Measurements from ENCODE around the gene MYZAP. TPM values are rescaled to one million over a fixed set of nuclear protein-coding genes. Genes with fewer than 3 reads are reported as not detected.

MYZAP gene
- total RNA-seq, 1 donor, result under 0.01 TPM

- Histone ChIP-seq H3K4me1 (ENCODE audit: insufficient read depth, low read length) (peaks cover 5% of the 10 kb centered on the region), H4K20me1 (ENCODE audit: insufficient read depth, low read length) (no peaks in the 10 kb centered on the region), H3K36me3 (ENCODE audit: insufficient read depth, low read length) (no peaks in the 10 kb centered on the region), H3K27ac (ENCODE audit: low read depth, low read length) (no peak overlapping the region), H3K27me3 (ENCODE audit: insufficient read depth, low read length) (peaks cover 30% of the 10 kb centered on the region), H3K9me3 (ENCODE audit: low read depth, low read length) (no peaks in the 10 kb centered on the region), H2AFZ (ENCODE audit: low read length) (no peak overlapping the region), H3K79me2 (ENCODE audit: insufficient read depth, low read length) (no peaks in the 10 kb centered on the region), H3K4me2 (ENCODE audit: insufficient read depth, low read length) (no peak overlapping the region), H3K4me3 (ENCODE audit: insufficient read depth, low read length) (no peak overlapping the region)
- TF ChIP-seq CTCF (IDR thresholded peaks at IDR 0.05; ENCODE audit: extremely low read depth, low read depth, low read length), result no peak
- peak; percentile 35 for DNase-seq (ENCODE audit: insufficient read length, low spot score, missing footprints)
Measured at GRCh38 chr15:57566834-57567233, 24.9 kb upstream of the MYZAP start.

DNA sequence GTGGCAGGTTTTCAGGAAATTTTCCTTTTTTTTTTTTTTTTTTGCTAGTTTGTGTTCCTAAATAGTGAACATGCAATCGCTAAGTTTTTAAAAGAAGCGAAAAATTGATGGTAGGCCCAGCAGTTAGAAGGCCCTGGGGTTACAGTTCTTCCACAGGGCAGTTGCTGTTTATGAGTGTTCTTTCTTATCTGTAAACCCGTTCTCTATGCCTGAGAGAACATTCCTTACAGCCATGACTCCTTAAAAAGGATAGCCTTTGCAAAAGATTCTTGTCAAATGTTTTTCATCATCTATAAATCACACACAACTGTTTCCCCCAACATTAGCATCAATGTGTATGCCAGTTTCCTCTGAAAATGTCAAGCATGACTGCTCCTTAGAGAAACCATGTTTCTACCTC, 23.8 kb upstream of the MYZAP start:
- Histone ChIP-seq H3K4me1 (ENCODE audit: insufficient read depth, low read length) (peaks cover 5% of the 10 kb centered on the region), H3K79me2 (ENCODE audit: insufficient read depth, low read length) (no peaks in the 10 kb centered on the region), H3K4me2 (ENCODE audit: insufficient read depth, low read length) (no peak overlapping the region), H2AFZ (ENCODE audit: low read length) (no peak overlapping the region), H3K9me3 (ENCODE audit: low read depth, low read length) (no peaks in the 10 kb centered on the region), H3K27ac (ENCODE audit: low read depth, low read length) (no peak overlapping the region), H4K20me1 (ENCODE audit: insufficient read depth, low read length) (no peaks in the 10 kb centered on the region), H3K36me3 (ENCODE audit: insufficient read depth, low read length) (no peaks in the 10 kb centered on the region), H3K27me3 (ENCODE audit: insufficient read depth, low read length) (peaks cover 30% of the 10 kb centered on the region), H3K4me3 (ENCODE audit: insufficient read depth, low read length) (no peak overlapping the region)
- no peak for TF ChIP-seq CTCF (IDR thresholded peaks at IDR 0.05; ENCODE audit: extremely low read depth, low read depth, low read length)
- no peak for DNase-seq (ENCODE audit: insufficient read length, low spot score, missing footprints)

- Histone ChIP-seq H3K9me3 (ENCODE audit: low read depth, low read length) (no peaks in the 10 kb centered on the region), H3K4me3 (ENCODE audit: insufficient read depth, low read length) (no peak overlapping the region), H3K4me2 (ENCODE audit: insufficient read depth, low read length) (no peak overlapping the region), H2AFZ (ENCODE audit: low read length) (no peak overlapping the region), H3K4me1 (ENCODE audit: insufficient read depth, low read length) (peaks cover 5% of the 10 kb centered on the region), H4K20me1 (ENCODE audit: insufficient read depth, low read length) (no peaks in the 10 kb centered on the region), H3K36me3 (ENCODE audit: insufficient read depth, low read length) (no peaks in the 10 kb centered on the region), H3K27ac (ENCODE audit: low read depth, low read length) (no peak overlapping the region), H3K27me3 (ENCODE audit: insufficient read depth, low read length) (peaks cover 27% of the 10 kb centered on the region), H3K79me2 (ENCODE audit: insufficient read depth, low read length) (no peaks in the 10 kb centered on the region)
- no peak for TF ChIP-seq CTCF (IDR thresholded peaks at IDR 0.05; ENCODE audit: extremely low read depth, low read depth, low read length)
- no peak for DNase-seq (ENCODE audit: insufficient read length, low spot score, missing footprints)
Measured at GRCh38 chr15:57568299-57568698, 23.4 kb upstream of the MYZAP start.

GRCh38 chr15:57570340-57570739, 21.4 kb upstream of the MYZAP start:
- no peak overlapping the region for H3K4me3 ChIP-seq (ENCODE audit: insufficient read depth, low read length)
- no peak overlapping the region for H3K27ac ChIP-seq (ENCODE audit: low read depth, low read length)
- no peak for DNase-seq (ENCODE audit: insufficient read length, low spot score, missing footprints)
- H3K79me2 ChIP-seq (ENCODE audit: insufficient read depth, low read length), result no peaks in the 10 kb centered on the region
- peaks cover 17% of the 10 kb centered on the region for H3K27me3 ChIP-seq (ENCODE audit: insufficient read depth, low read length)
- H2AFZ ChIP-seq (ENCODE audit: low read length), result no peak overlapping the region
- TF ChIP-seq CTCF (IDR thresholded peaks at IDR 0.05; ENCODE audit: extremely low read depth, low read depth, low read length), result no peak
- H3K4me2 ChIP-seq (ENCODE audit: insufficient read depth, low read length), result no peak overlapping the region
- H3K9me3 ChIP-seq (ENCODE audit: low read depth, low read length), result no peaks in the 10 kb centered on the region
- no peaks in the 10 kb centered on the region for H3K36me3 ChIP-seq (ENCODE audit: insufficient read depth, low read length)
- H4K20me1 ChIP-seq (ENCODE audit: insufficient read depth, low read length), result no peaks in the 10 kb centered on the region
- H3K4me1 ChIP-seq (ENCODE audit: insufficient read depth, low read length), result peaks cover 5% of the 10 kb centered on the region

Measured in osteoblast (primary cell).